B cell (primary cell): Measurements from ENCODE around the gene SIT1. TPM values are rescaled to one million over a fixed set of nuclear protein-coding genes. Genes with fewer than 3 reads are reported as not detected.

Source experiments
- ATAC-seq: fragments of 200-7000 bp; cut with Tn5 transposase; one replicate; pipeline ENCODE4 v1.10.0; 2021; ENCODE audit warnings: low read depth, mild to moderate bottlenecking, moderate number of reproducible peaks, moderate library complexity
- CTCF ChIA-PET: fragments of 350-600 bp; sonication (Branson Sonifier 250); formaldehyde crosslinking; loops from one replicate; lab custom pipeline; 2021; ENCODE audit warnings: antibody characterized with exemption, inconsistent platforms; lab: Charles Lee
- POLR2A ChIA-PET: fragments of 350-600 bp; sonication (Branson Sonifier 250); formaldehyde crosslinking; loops from one replicate; lab custom pipeline; 2021; ENCODE audit warnings: antibody characterized with exemption; lab: Charles Lee
- DNase-seq: peaks from one replicate; pipeline ENCODE4 v3.0.0; 2013
- H2AFZ ChIP-seq: 2 replicates; pipeline ENCODE4 v1.6.1; 2012; ENCODE audit warnings: mild to moderate bottlenecking, low read depth, low read length; ENCODE audit not compliant: insufficient read depth, poor library complexity, severe bottlenecking
- H3K27ac ChIP-seq, 2 donors: 1 replicate in 1 of 2; 2 replicates in 1 of 2; pipeline ENCODE4 v1.5.1; 2012 to 2013; ENCODE audit warnings: low read length in 2 of 2, mild to moderate bottlenecking in 2 of 2, moderate library complexity in 1 of 2
- H3K27me3 ChIP-seq, 4 experiments: fragments of 200-600 bp in 1 of 4; sonication (generic) in 1 of 4; replicated peaks in 1 of 4; 1 replicate in 2 of 4; 2 replicates in 2 of 4; pipeline versions ENCODE4 v1.6.1 to v1.7.0; 2013 to 2016; ENCODE audit warnings: low read length in 3 of 4, mild to moderate bottlenecking in 2 of 4, mixed read lengths in 1 of 4, moderate library complexity in 1 of 4; ENCODE audit not compliant: insufficient read depth in 4 of 4, control insufficient read depth in 3 of 4; ENCODE audit errors: control extremely low read depth in 1 of 4
- H3K36me3 ChIP-seq, 2 experiments: replicated peaks in 1 of 2; 1 replicate in 1 of 2; 2 replicates in 1 of 2; pipeline versions ENCODE4 v1.6.1 to v1.7.1; 2013; ENCODE audit warnings: low read length in 1 of 2; ENCODE audit not compliant: insufficient read depth in 2 of 2, control insufficient read depth in 1 of 2; ENCODE audit errors: control extremely low read depth in 1 of 2, extremely low read depth in 1 of 2
- H3K4me1 ChIP-seq, 2 donors: fragments of 200-600 bp in 1 of 2; sonication (generic) in 1 of 2; 1 replicate in 1 of 2; 2 replicates in 1 of 2; pipeline versions ENCODE4 v1.5.1 to v1.6.1; 2013 to 2017; ENCODE audit warnings: low read length in 2 of 2; ENCODE audit not compliant: control insufficient read depth in 2 of 2, insufficient read depth in 2 of 2
- H3K4me2 ChIP-seq: replicated peaks from 2 replicates; pipeline ENCODE3; 2012; ENCODE audit warnings: mild to moderate bottlenecking, low read depth, low read length; ENCODE audit not compliant: poor library complexity, severe bottlenecking
- H3K4me3 ChIP-seq, 5 experiments: fragments of 200-600 bp in 1 of 5; sonication (generic) in 1 of 5; 1 replicate in 3 of 5; 2 replicates in 2 of 5; pipeline versions ENCODE4 v1.5.1 to v1.7.0; 2011 to 2016; ENCODE audit warnings: low read length in 4 of 5, mild to moderate bottlenecking in 4 of 5, low read depth in 2 of 5, control low read depth in 1 of 5, moderate library complexity in 1 of 5; ENCODE audit not compliant: insufficient read depth in 1 of 5; ENCODE audit errors: control extremely low read depth in 1 of 5, extremely low read depth in 1 of 5
- H3K79me2 ChIP-seq: fragments of 200-600 bp; sonication (generic); one replicate; pipeline ENCODE4 v1.6.0; 2016; ENCODE audit warnings: low read length; ENCODE audit not compliant: control insufficient read depth, insufficient read depth
- H3K9ac ChIP-seq: fragments of 200-600 bp; sonication (generic); 2 replicates; pipeline ENCODE4 v1.6.1; 2017; ENCODE audit warnings: mild to moderate bottlenecking, low read length, moderate library complexity
- H3K9me3 ChIP-seq, 3 donors: one replicate each; pipeline versions ENCODE4 v1.6.1 to v1.7.1; 2013; ENCODE audit warnings: low read length in 2 of 3; ENCODE audit not compliant: control insufficient read depth in 2 of 3, insufficient read depth in 1 of 3; ENCODE audit errors: control extremely low read depth in 1 of 3
- H4K20me1 ChIP-seq: 2 replicates; pipeline ENCODE4 v1.6.0; 2012; ENCODE audit warnings: mild to moderate bottlenecking, low read length; ENCODE audit not compliant: insufficient read depth, control insufficient read depth, poor library complexity, severe bottlenecking
- H3K27ac Mint-ChIP-seq: one replicate; pipeline ENCODE4 v1.8.0; 2021; ENCODE audit warnings: mixed read lengths
- H3K27me3 Mint-ChIP-seq: one replicate; pipeline ENCODE4 v1.8.0; 2021; ENCODE audit warnings: mixed read lengths
- H3K4me1 Mint-ChIP-seq: one replicate; pipeline ENCODE4 v1.8.0; 2021; ENCODE audit warnings: mixed read lengths
- H3K4me3 Mint-ChIP-seq: one replicate; pipeline ENCODE4 v1.8.0; 2021; ENCODE audit warnings: mixed read lengths
- H3K9me3 Mint-ChIP-seq: one replicate; pipeline ENCODE4 v1.8.0; 2022; ENCODE audit warnings: mixed read lengths; ENCODE audit not compliant: insufficient read depth
- EZH2 ChIP-seq: IDR thresholded peaks from 2 replicates; pipeline ENCODE4 v1.6.1; 2012; ENCODE audit warnings: borderline replicate concordance, low read depth, mild to moderate bottlenecking, moderate library complexity, low read length; ENCODE audit not compliant: insufficient read depth, poor library complexity, severe bottlenecking
- WGBS: methylation state at CpG from one replicate; pipeline ENCODE4 v1.1.5; 2013; ENCODE audit warnings: missing lambda C conversion rate; ENCODE audit not compliant: insufficient coverage; 5-methylcytosine and 5-hydroxymethylcytosine counted together
- intact Hi-C: fragments of 100-400 bp; cut with micrococcal nuclease; formaldehyde crosslinking; loops from one replicate; pipeline ENCODE4 v1.10.0; 2022
- polyA plus RNA-seq: library from polyadenylated mRNA; depleted of rRNA; stranded (reverse); fragments of >200 nt; gene quantifications from 2 replicates; pipeline ENCODE4 v1.2.3, GENCODE V29; 2012
- total RNA-seq, 2 donors: library from RNA; stranded (reverse); fragments of 120-200 nt in 1 of 2; gene quantifications; 1 replicate in 1 of 2; 2 replicates in 1 of 2; pipeline versions ENCODE4 v1.2.3 to v1.2.4, GENCODE V29; 2013 to 2022
- TF ChIP-seq, protein P1 (sequence below): fragments of 200-600 bp; IDR thresholded peaks from one replicate; pipeline ENCODE4 v1.8.0; 2022; ENCODE audit warnings: antibody characterized with exemption, mild to moderate bottlenecking

Gene SIT1
- total and polyA plus RNA-seq, 2 donors (not counting 1 experiment from before 2014, with no cell fraction given), result 37.1 to 38.5 TPM

DNA sequence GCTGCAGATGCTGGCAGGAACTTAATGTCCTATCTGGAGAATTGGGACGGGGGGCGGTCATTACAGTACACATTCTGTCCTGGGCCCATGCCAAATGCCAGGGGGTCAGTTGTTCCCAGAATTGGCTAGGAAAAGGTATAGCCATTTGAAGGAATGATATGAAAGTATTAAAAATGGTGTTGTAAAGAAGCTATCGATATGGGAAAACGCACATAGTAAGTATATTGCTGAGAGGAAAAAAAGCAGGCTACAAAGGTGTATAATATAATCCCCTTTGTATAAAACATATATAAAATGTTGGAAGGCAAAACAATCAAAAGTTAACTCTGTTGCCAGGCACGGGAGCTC lies 14.7 kb upstream of the SIT1 start:
- intact Hi-C loops, result no loop called here

More for the DNA sequence above, 14.7 kb upstream of the SIT1 start:
- peak overlapping the region; percentile 55 for H3K27ac Mint-ChIP-seq
- peak overlapping the region; percentile 83 for H2AFZ ChIP-seq
- no peaks in the 10 kb centered on the region for H3K27me3 Mint-ChIP-seq
- no peak overlapping the region for H3K27ac ChIP-seq
- H3K27me3 ChIP-seq, result no peaks in the 10 kb centered on the region
- H3K79me2 ChIP-seq, result peaks cover 6% of the 10 kb centered on the region
- peak overlapping the region; percentile 88 for H3K4me3 Mint-ChIP-seq
- no peaks in the 10 kb centered on the region for H3K9me3 ChIP-seq
- POLR2A ChIA-PET, result interaction anchor here (1.5 to 1.8 kb wide), 2 partner anchors 18 to 52 kb away, joined by 4 to 6 read pairs; no protein-coding TSS in a partner anchor
- CTCF ChIA-PET, result interaction anchor here (1.0 to 15.0 kb wide), 11 partner anchors 9 to 70 kb away, joined by 3 to 268 read pairs (median 7); partner anchors contain the start of genes CD72, CREB3, SIT1 and TLN1
- DNase-seq, result no peak
- no peak for ATAC-seq
- H3K4me3 ChIP-seq, result peak overlapping the region; percentile 50 to 78 (median 60)
- 8% methylated on average over 2 of the region's 5 CpGs for WGBS
- no peaks in the 10 kb centered on the region for H3K9me3 Mint-ChIP-seq
- peaks cover 0 to 9% of the 10 kb centered on the region in 2 experiments for H3K36me3 ChIP-seq
- H4K20me1 ChIP-seq, result no peaks in the 10 kb centered on the region
- peaks cover 55% of the 10 kb centered on the region for H3K4me1 Mint-ChIP-seq
- TF ChIP-seq EZH2, result no peak
- TF ChIP-seq, protein P1, sequence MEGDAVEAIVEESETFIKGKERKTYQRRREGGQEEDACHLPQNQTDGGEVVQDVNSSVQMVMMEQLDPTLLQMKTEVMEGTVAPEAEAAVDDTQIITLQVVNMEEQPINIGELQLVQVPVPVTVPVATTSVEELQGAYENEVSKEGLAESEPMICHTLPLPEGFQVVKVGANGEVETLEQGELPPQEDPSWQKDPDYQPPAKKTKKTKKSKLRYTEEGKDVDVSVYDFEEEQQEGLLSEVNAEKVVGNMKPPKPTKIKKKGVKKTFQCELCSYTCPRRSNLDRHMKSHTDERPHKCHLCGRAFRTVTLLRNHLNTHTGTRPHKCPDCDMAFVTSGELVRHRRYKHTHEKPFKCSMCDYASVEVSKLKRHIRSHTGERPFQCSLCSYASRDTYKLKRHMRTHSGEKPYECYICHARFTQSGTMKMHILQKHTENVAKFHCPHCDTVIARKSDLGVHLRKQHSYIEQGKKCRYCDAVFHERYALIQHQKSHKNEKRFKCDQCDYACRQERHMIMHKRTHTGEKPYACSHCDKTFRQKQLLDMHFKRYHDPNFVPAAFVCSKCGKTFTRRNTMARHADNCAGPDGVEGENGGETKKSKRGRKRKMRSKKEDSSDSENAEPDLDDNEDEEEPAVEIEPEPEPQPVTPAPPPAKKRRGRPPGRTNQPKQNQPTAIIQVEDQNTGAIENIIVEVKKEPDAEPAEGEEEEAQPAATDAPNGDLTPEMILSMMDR, result no peak
- peak overlapping the region; percentile 85 for H3K4me2 ChIP-seq
- peaks cover 34 to 50% of the 10 kb centered on the region in 2 donors for H3K4me1 ChIP-seq
- peak overlapping the region; percentile 71 for H3K9ac ChIP-seq
